Right lobe of liver (tissue), 4 donors: ENCODE data around the gene ANGPTL4.
"Not testable (repeated sequence)": the region's sequence is repeated elsewhere in the genome, so short reads cannot be mapped to it uniquely, and the experiment has no call there.

Experiments
- CTCF ChIP-seq, 4 donors: fragments of 200-600 bp in 3 of 4; fragments of 450-650 bp in 1 of 4; IDR thresholded peaks; one replicate each; pipeline versions ENCODE4 v1.5.1 to v1.8.0; 2016 to 2022; ENCODE audit warnings: antibody characterized with exemption in 4 of 4, mild to moderate bottlenecking in 2 of 4
- POLR2A ChIP-seq: fragments of 450-650 bp; IDR thresholded peaks from one replicate; pipeline ENCODE4 v1.6.1; 2017; ENCODE audit warnings: antibody characterized with exemption, mild to moderate bottlenecking
- donor health status: DM: no; HTN: no; CAD: no.
- donor health status: DM: no; HTN: no; CAD: no.
- donor health status: DM: no; HTN: yes; CAD: no.

GRCh38 chr19:8386419-8386818 lies 22.5 kb downstream of the ANGPTL4 start:
- TF ChIP-seq CTCF (IDR thresholded peaks at IDR 0.05); POLR2A: not testable (repeated sequence)
